Astrocyte of the cerebellum (primary cell): ENCODE results near the gene EIF2AK3.

ENCODE experiments used
- DNase-seq: peaks from one replicate; pipeline ENCODE4 v3.0.0-alpha.2; 2011; ENCODE audit warnings: low read depth
- H3K4me3 ChIP-seq: 2 replicates; pipeline ENCODE4 v1.5.1; 2011; ENCODE audit warnings: mild to moderate bottlenecking, low read depth, low read length, moderate library complexity
- CTCF ChIP-seq: IDR thresholded peaks from 2 replicates; pipeline ENCODE4 v1.5.1; 2012; ENCODE audit warnings: low read length, low read depth, moderate library complexity, mild to moderate bottlenecking; ENCODE audit errors: missing control alignments
- in situ Hi-C: cut with HindIII; loops from 2 replicates; pipeline ENCODE4 v1.10.0; 2017; ENCODE audit warnings: low sequenced_read_pairs

Gene EIF2AK3

GRCh38 chr2:88639865-88640264, 12.6 kb upstream of the EIF2AK3 start:
- no peak overlapping the region for H3K4me3 ChIP-seq
- in situ Hi-C loops = no loop called here
- no peak for DNase-seq
- TF ChIP-seq CTCF = no peak

GRCh38 chr2:88638743-88639142, 11.5 kb upstream of the EIF2AK3 start:
- no peak for TF ChIP-seq CTCF
- no peak overlapping the region for H3K4me3 ChIP-seq
- DNase-seq = no peak
- in situ Hi-C loops = no loop called here

GRCh38 chr2:88638123-88638650, 10.9 kb upstream of the EIF2AK3 start:
- DNase-seq = no peak
- H3K4me3 ChIP-seq = no peak overlapping the region
- TF ChIP-seq CTCF = no peak
- in situ Hi-C loops = no loop called here

- in situ Hi-C loops = no loop called here
- H3K4me3 ChIP-seq = no peak overlapping the region
- DNase-seq = no peak
- TF ChIP-seq CTCF = no peak
Measured at GRCh38 chr2:88637464-88637863, 10.2 kb upstream of the EIF2AK3 start.

GRCh38 chr2:88636026-88636425, 8.8 kb upstream of the EIF2AK3 start:
- TF ChIP-seq CTCF = no peak
- no peak overlapping the region for H3K4me3 ChIP-seq
- in situ Hi-C loops = no loop called here
- no peak for DNase-seq

GRCh38 chr2:88632569-88632968, 5.3 kb upstream of the EIF2AK3 start:
- no peak for DNase-seq
- in situ Hi-C loops = no loop called here
- no peak overlapping the region for H3K4me3 ChIP-seq
- no peak for TF ChIP-seq CTCF

GRCh38 chr2:88628571-88628939, 1.3 kb upstream of the EIF2AK3 start:
- peak overlapping the region; percentile 87 for H3K4me3 ChIP-seq
- no peak for DNase-seq
- in situ Hi-C loops = no loop called here
- no peak for TF ChIP-seq CTCF
